ENCODE data around the gene C19orf25.

The C19orf25 gene

DNA sequence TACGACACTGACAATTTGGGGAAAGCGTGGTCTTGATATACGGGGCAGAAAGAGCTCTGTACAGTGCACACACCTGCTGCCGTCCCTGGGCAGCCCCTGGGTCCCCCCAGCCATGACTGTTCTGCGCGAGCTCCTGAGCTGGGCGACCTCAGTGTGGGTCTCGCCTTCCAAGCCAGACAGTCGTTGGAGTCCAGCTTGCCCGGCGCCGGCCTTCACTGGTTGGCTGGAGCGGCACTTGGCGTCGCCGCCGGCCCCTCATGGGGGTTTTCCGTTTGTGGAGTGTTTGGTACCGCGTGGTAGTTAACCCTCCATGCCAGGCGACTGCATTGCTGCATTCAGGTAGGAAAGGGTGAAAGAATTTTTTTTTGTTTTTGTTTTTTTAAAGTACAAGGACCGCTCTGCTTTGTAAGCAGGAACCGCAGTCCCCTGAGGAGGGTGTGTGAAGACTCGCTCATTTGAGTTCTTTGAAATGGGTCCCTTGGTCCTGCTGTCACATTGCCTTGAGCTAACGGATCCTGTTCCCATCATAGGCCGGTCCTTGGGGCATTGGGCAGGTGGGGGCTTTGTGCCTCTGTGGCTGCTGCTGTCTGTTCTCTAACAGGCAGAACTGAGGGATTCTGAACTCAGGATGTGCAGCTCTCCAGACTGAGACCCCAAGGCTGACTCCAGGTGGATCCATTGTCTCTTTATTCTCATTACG lies 51.6 kb downstream of the C19orf25 start:
- no peak for DNase-seq

DNA sequence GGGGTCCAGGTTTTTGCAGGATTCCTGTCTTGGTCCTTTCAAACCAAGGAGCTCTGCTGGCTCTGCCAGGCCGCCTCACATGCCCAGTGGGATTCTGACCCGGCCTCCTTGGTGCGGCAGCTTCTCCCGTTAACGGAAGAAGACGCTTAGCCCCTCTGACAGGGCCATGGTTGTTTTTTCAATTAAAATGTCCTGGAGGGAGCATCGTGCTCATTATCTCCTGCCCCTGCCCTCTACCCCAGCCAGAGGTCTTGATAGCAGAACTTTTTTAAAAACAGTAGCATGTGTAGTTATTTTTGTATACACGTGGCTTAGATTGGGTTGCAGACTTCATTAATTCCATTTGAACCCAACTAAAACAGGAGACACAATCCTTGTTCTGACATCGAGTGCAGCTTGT lies 52.3 kb downstream of the C19orf25 start:
- no peak for DNase-seq

DNA sequence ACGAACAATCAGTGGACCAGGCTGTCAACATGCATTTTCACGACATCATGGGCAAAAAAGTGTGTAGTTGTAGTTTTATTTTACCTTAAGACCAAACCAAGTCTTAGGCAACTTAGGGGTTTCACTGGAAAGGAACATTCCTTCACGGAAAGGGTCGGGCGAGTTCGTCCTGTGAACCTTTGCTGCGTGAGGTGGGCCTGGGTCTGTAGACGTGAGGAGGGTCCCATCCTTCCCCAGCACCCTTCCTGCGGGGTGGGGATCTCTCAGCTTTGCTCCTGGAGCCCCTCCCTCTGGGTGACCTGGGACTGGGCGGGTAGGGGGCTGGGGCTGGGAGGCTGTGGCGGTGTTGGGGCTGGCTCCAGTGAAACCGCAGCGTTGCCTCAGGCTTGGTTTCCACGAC lies 53.1 kb downstream of the C19orf25 start:
- DNase-seq: no peak

DNA sequence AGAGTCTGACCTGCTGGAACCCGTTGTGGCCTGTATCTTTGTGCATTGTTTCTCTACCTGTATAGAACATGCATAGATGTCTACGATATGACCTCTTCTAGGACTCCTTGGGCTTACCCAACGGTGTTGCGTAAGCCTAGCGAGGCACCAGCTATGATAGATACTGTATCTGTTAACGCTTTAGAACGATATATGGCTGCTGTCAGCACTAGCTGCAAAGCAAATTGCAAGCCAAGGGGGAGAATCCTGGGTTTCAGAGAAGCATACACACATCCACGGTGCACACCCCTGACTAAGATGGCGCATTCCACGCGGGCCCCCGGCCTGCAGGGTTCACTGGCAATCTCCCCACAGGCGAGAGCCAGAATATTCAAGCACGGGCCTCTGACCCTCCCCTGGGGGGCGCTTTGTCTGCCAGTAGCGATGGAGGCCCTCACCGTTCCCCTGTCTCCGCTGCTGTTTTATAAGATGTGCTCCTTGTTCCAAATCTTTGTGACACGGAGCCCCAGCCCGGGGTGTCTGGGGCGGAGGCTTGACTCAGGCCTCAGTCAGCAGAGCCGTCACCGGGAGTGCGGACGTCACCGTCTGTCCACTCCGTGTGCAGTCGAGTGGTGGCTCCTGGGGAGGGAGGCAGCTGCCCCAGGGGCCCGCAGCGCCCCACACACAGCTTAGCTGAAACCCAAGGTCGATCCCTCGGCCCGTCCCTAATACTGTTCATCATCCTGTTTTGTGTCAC lies 53.7 kb downstream of the C19orf25 start:
- DNase-seq: no peak

DNA sequence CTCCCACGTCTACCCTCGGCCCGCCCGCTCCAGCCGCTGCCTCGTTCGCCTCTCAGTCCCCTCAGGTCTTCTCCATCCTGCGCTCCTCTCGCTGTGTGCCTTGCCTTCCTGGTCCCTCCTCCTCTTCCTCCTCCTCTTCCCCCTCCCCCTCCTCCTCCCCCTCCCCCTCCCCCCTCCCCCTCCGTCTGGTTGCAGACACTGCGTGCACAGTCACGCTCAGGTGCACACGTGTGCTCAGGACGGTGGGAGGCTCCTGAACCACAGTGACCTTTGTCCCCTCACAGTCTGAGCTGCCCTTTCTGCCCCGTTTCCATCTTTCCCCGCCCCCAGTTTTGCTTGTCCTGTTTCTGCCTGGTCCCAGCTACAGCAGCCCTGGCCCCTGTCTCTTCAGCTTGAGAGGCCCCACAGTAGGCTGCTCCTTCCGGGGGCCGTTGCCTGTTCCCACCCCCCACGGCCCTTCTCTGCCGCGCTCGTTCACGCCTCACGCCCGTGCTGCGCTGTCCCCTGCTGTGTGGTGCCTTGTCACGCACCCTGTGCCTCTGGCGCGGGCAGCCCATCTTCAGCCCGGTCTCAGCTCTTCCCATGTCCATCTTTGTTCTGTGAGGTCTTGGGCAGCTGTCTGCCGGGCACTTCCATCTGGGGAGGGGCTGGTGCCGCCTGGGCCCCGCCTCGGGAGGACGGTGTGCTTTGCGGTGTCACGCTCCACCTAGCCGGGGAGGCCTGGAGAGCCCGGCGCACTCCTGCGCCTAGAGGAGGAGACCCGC lies 54.6 kb downstream of the C19orf25 start:
- no peak for DNase-seq

DNA sequence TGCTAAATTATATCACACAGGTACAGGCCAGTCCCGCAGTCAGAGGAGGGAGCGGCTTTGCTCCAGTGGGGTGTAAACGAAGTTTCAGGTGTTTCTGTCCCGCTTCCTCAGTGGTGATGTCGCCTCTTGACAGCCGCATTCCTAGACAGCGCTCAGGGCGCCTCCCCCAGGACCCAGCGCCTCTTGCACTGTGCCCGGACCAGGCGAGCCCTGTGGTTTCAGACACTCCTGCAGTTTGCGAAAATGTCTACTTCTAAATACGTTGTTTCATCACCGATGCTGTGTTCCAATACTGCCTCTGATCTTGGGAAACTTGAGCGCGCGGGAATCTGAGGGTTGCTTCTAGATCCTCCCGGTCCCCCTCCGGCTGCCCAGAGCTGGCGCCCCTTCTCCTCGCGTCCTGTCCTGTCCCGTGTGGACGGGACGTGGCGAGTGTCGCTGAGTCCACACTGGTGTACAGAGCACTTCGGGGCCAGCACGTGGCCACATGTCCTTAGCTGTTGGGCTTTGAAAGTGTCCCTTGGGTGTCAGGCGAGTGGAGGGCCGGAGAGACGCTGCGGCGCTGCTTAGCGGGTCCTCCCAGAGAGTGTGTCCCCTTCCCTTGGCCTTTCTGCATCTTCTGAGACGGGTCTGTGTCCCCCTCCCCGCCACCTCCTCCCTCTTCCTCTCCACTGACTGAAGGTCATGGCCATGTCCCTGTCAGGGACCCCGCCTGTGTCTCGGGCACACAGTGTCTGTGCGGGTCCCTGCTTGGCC lies 55.4 kb downstream of the C19orf25 start:
- DNase-seq: no peak

Measured in activated effector memory CD4-positive, alpha-beta T cell treated with anti-CD3 and anti-CD28 coated beads, Interleukin-2, amount 50 U/mL, for 16 hours (primary cell).